ENCODE measurements around the gene MED9. TPM values are rescaled to one million over a fixed set of nuclear protein-coding genes. Genes with fewer than 3 reads are reported as not detected.
A peak's percentile ranks its signal among the peaks of the same experiment; 100 is the strongest.

MED9 gene
- total and polyA plus RNA-seq, 2 donors (not counting 1 experiment from before 2014, with no cell fraction given): 10.5 to 11.7 TPM

DNA sequence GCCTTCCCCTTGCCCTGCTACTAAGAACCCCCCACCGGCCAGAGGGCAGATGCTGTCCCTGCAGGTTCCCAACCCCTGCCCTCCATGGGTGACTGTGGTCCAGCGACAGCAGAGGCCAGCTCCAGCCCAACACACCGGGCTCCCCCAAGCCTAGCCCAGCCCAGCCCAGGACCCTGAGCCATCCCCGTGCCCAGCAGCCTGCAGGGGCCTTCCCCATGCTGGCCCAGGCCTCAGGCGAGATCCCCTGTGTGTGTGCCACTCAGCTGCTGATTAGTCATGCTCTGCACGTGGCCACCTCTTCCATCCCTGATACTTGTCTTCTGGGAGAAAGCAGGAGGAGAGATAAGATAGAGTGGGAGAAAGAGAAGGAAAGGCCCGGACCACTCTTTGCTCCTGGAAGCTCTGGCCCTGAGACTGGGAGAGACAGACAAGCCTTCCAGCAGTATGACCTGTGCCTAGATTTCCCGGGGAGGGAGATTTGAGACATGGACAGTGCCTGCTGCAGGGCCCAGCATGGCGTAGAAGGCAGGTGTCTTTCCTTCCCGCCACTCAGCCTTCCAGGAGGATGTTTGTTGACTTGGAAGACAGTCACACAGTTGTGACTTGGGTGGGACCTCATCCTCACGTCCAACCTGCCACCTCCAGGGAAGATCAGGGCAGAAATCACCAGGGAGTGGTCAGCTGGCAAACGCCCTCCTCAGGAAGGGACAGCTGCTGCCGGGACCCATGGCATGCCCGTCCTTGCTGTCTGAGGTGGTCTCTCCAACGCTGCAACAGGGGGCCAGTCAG is 60.7 kb downstream of the MED9 start:
- Histone ChIP-seq H3K4me3 (replicated peaks in 1 of 4; ENCODE audit: control extremely low read depth in 1 of 4, insufficient read depth in 1 of 4, low read depth in 3 of 4, low read length in 4 of 4) (no peak overlapping the region), H4K20me1 (ENCODE audit: control insufficient read depth, extremely low read depth, insufficient read depth, low read length) (no peaks in the 10 kb centered on the region), H3K9ac (ENCODE audit: insufficient read depth, low read length) (no peak overlapping the region), H3K4me1 (ENCODE audit: control insufficient read depth, extremely low read depth, insufficient read depth, low read length) (no peaks in the 10 kb centered on the region), H3K79me2 (ENCODE audit: control insufficient read depth, insufficient read depth, low read length) (no peaks in the 10 kb centered on the region), H3K27me3 (ENCODE audit: control insufficient read depth, insufficient read depth, low read length) (no peaks in the 10 kb centered on the region), H3K9me3 (ENCODE audit: control insufficient read depth, insufficient read depth, low read depth, low read length) (no peaks in the 10 kb centered on the region), H2AFZ (ENCODE audit: low read length) (no peak overlapping the region), H3K4me2 (ENCODE audit: extremely low read depth, insufficient read depth, low read length) (no peak overlapping the region), H3K27ac (ENCODE audit: insufficient read depth, low read length) (no peak overlapping the region), H3K36me3 (ENCODE audit: control insufficient read depth, insufficient read depth, low read length) (no peaks in the 10 kb centered on the region)
- no peak for TF ChIP-seq CTCF (conservative IDR thresholded peaks at IDR 0.05 in 1 of 2, IDR thresholded peaks at IDR 0.05 in 1 of 2; ENCODE audit: low read depth in 1 of 2, low read length in 2 of 2)
- no peak for TF ChIP-seq EZH2 (IDR thresholded peaks at IDR 0.05; ENCODE audit: low read length, missing control alignments)
- no peak for DNase-seq (ENCODE audit: low read depth in 2 of 2)

- H3K36me3 ChIP-seq (ENCODE audit: control insufficient read depth, insufficient read depth, low read length): no peaks in the 10 kb centered on the region
- no peak for TF ChIP-seq CTCF (conservative IDR thresholded peaks at IDR 0.05 in 1 of 2, IDR thresholded peaks at IDR 0.05 in 1 of 2; ENCODE audit: low read depth in 1 of 2, low read length in 2 of 2)
- TF ChIP-seq EZH2 (IDR thresholded peaks at IDR 0.05; ENCODE audit: low read length, missing control alignments): no peak
Observed at GRCh38 chr17:17538417-17539391, 61.9 kb downstream of the MED9 start.

DNA sequence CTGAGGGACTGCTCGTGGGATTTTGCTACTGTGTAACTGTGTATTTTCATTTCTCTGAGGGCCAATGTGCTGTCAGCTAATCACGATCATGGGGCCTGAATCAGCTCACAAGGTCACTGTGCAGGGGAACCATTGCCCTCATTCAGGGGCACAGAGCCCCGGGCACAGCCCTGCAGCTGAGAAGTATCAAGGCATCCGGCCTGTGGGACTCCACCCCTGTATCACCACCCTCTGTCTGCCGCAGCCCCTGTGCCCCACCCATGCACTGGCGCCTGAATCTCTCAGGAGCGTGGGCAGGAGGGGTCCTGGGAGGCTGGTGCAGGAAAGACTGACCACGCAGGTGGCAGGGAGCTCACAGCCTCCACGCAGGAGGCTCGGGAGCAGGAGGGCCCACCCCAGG is 62.8 kb downstream of the MED9 start:
- Histone ChIP-seq H3K36me3 (ENCODE audit: control insufficient read depth, insufficient read depth, low read length) (no peaks in the 10 kb centered on the region), H3K4me1 (ENCODE audit: control insufficient read depth, extremely low read depth, insufficient read depth, low read length) (no peaks in the 10 kb centered on the region), H3K27ac (ENCODE audit: insufficient read depth, low read length) (no peak overlapping the region), H3K79me2 (ENCODE audit: control insufficient read depth, insufficient read depth, low read length) (no peaks in the 10 kb centered on the region), H3K4me3 (replicated peaks in 1 of 4; ENCODE audit: control extremely low read depth in 1 of 4, insufficient read depth in 1 of 4, low read depth in 3 of 4, low read length in 4 of 4) (no peak overlapping the region), H3K27me3 (ENCODE audit: control insufficient read depth, insufficient read depth, low read length) (no peaks in the 10 kb centered on the region), H3K4me2 (ENCODE audit: extremely low read depth, insufficient read depth, low read length) (no peak overlapping the region), H3K9me3 (ENCODE audit: control insufficient read depth, insufficient read depth, low read depth, low read length) (no peaks in the 10 kb centered on the region), H3K9ac (ENCODE audit: insufficient read depth, low read length) (no peak overlapping the region), H2AFZ (ENCODE audit: low read length) (no peak overlapping the region), H4K20me1 (ENCODE audit: control insufficient read depth, extremely low read depth, insufficient read depth, low read length) (no peaks in the 10 kb centered on the region)
- TF ChIP-seq CTCF (conservative IDR thresholded peaks at IDR 0.05 in 1 of 2, IDR thresholded peaks at IDR 0.05 in 1 of 2; ENCODE audit: low read depth in 1 of 2, low read length in 2 of 2): no peak
- no peak for TF ChIP-seq EZH2 (IDR thresholded peaks at IDR 0.05; ENCODE audit: low read length, missing control alignments)
- DNase-seq (ENCODE audit: low read depth in 2 of 2): no peak

More at GRCh38 chr17:17538417-17539391, 61.9 kb downstream of the MED9 start:
- Histone ChIP-seq H3K4me1 (ENCODE audit: control insufficient read depth, extremely low read depth, insufficient read depth, low read length) (no peaks in the 10 kb centered on the region), H3K4me3 (replicated peaks in 1 of 4; ENCODE audit: control extremely low read depth in 1 of 4, insufficient read depth in 1 of 4, low read depth in 3 of 4, low read length in 4 of 4) (no peak overlapping the region), H2AFZ (ENCODE audit: low read length) (no peak overlapping the region), H3K4me2 (ENCODE audit: extremely low read depth, insufficient read depth, low read length) (no peak overlapping the region), H3K9ac (ENCODE audit: insufficient read depth, low read length) (no peak overlapping the region), H3K9me3 (ENCODE audit: control insufficient read depth, insufficient read depth, low read depth, low read length) (no peaks in the 10 kb centered on the region), H4K20me1 (ENCODE audit: control insufficient read depth, extremely low read depth, insufficient read depth, low read length) (no peaks in the 10 kb centered on the region), H3K27ac (ENCODE audit: insufficient read depth, low read length) (no peak overlapping the region), H3K27me3 (ENCODE audit: control insufficient read depth, insufficient read depth, low read length) (no peaks in the 10 kb centered on the region), H3K79me2 (ENCODE audit: control insufficient read depth, insufficient read depth, low read length) (no peaks in the 10 kb centered on the region)
- DNase-seq (ENCODE audit: low read depth in 2 of 2): peak; percentile 6 to 33

All from fibroblast of lung (primary cell).